Transverse colon (tissue), 4 donors: ENCODE data around the gene PRDM8. TPM values are rescaled to one million over a fixed set of nuclear protein-coding genes. Genes with fewer than 3 reads are reported as not detected.

Experiments
- DNase-seq: peaks from one replicate; pipeline ENCODE4 v3.0.0-alpha.2; 2019
- H3K27ac ChIP-seq, 4 donors: fragments of 200-600 bp; sonication (generic); 2 replicates each; pipeline ENCODE4 v1.5.1; 2016 to 2018; ENCODE audit warnings: inconsistent platforms in 4 of 4
- H3K27me3 ChIP-seq: fragments of 200-600 bp; sonication (generic); 2 replicates; pipeline ENCODE4 v1.5.1; 2017; ENCODE audit warnings: inconsistent platforms
- H3K36me3 ChIP-seq, 4 donors: fragments of 200-600 bp; sonication (generic); 2 replicates each; pipeline ENCODE4 v1.5.1; 2017 to 2019; ENCODE audit warnings: inconsistent platforms in 4 of 4
- H3K4me1 ChIP-seq, 4 donors: fragments of 200-600 bp; sonication (generic); 2 replicates each; pipeline ENCODE4 v1.5.1; 2017 to 2020; ENCODE audit warnings: inconsistent platforms in 4 of 4
- H3K4me3 ChIP-seq, 4 donors: fragments of 200-600 bp; sonication (generic); 1 replicate in 1 of 4; 2 replicates in 3 of 4; pipeline versions ENCODE4 v1.5.1 to v1.6.1; 2017 to 2019; ENCODE audit warnings: inconsistent platforms in 4 of 4
- H3K9me3 ChIP-seq, 2 donors: fragments of 200-600 bp; sonication (generic); 2 replicates each; pipeline ENCODE4 v1.5.1; 2017 to 2019; ENCODE audit warnings: inconsistent platforms in 2 of 2
- EP300 ChIP-seq: sonication (generic); formaldehyde crosslinking; IDR thresholded peaks from one replicate; pipeline ENCODE4 v1.6.1; 2017; ENCODE audit warnings: antibody characterized with exemption, low read depth
- POLR2A ChIP-seq: fragments of 450-650 bp; IDR thresholded peaks from one replicate; pipeline ENCODE4 v1.6.1; 2016; ENCODE audit warnings: antibody characterized with exemption, mild to moderate bottlenecking, moderate library complexity
- POLR2AphosphoS5 ChIP-seq, 3 donors: sonication (generic); formaldehyde crosslinking; IDR thresholded peaks; one replicate each; pipeline ENCODE4 v1.6.1; 2016; ENCODE audit warnings: antibody characterized with exemption in 3 of 3
- WGBS, 2 donors: methylation state at CpG; one replicate each; pipeline ENCODE4 v1.1.5; 2018; ENCODE audit warnings: low coverage in 1 of 2; 5-methylcytosine and 5-hydroxymethylcytosine counted together
- in situ Hi-C, 4 donors: fragments of 200-750 bp; cut with MboI; loops; one replicate each; pipeline versions ENCODE4 v1.15.0 to v1.15.1; 2017; ENCODE audit warnings: low sequenced_read_pairs in 3 of 4, low pct_ligation_motif_present in 1 of 4, low pct_unique_long_range_greater_than_20kb in 1 of 4
- intact Hi-C: fragments of 100-400 bp; cut with DNase I; formaldehyde crosslinking; loops from one replicate; pipeline ENCODE4 v1.15.1; 2023; ENCODE audit warnings: low total_unique reads
- total RNA-seq, 4 donors: library from RNA; depleted of rRNA; stranded (reverse); fragments of >200 nt; gene quantifications; one replicate each; pipeline ENCODE4 v1.1.0, GENCODE V29; 2016
- TF ChIP-seq, protein P1 (sequence below), 5 experiments: fragments of 200-600 bp in 3 of 5; fragments of 450-650 bp in 2 of 5; sonication (generic) in 3 of 5; IDR thresholded peaks; 1 replicate in 2 of 5; 2 replicates in 3 of 5; pipeline ENCODE4 v1.5.1; 2016 to 2017; ENCODE audit warnings: antibody characterized with exemption in 5 of 5, inconsistent platforms in 3 of 5, mild to moderate bottlenecking in 2 of 5, moderate library complexity in 1 of 5

The PRDM8 gene
- total RNA-seq, 4 donors from 2014 or later: 0.20 to 5.2 (median 3.2) TPM

DNA sequence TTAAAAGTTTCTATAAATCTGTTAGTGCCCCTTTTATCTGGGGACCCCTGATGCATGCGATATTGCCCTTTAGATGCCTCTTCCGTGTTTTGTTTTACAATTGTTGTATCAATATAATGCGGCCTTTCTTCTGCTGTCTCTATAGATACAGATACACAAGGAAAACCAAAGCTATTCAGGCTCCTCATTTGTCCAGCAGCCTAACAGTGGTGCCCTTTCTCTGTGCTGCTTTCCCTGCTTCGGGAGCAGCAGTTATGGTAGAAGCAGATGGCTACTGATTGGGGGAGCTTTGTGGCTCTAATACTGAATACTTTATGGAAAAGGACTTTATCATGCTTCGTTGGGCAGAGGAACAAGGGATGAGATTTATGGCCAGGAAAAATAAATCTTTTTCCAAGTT, 10.6 kb upstream of the PRDM8 start:
- Histone ChIP-seq H3K4me1 (peaks cover 0 to 29% (median 26%) of the 10 kb centered on the region in 4 donors), H3K27me3 (peaks cover 80% of the 10 kb centered on the region), H3K27ac (no peak overlapping the region), H3K4me3 (no peak overlapping the region), H3K36me3 (no peaks in the 10 kb centered on the region), H3K9me3 (no peaks in the 10 kb centered on the region)
- in situ Hi-C loops: no loop called here
- no peak for DNase-seq
- intact Hi-C loops: loop anchor here (10.0 kb wide), 2 partner anchors 372 to 1142 kb away; no protein-coding TSS in a partner anchor
- TF ChIP-seq POLR2A (no peak), EP300 (no peak), POLR2AphosphoS5 (IDR thresholded peaks at IDR 0.05) (no peak)
- TF ChIP-seq, protein P1, sequence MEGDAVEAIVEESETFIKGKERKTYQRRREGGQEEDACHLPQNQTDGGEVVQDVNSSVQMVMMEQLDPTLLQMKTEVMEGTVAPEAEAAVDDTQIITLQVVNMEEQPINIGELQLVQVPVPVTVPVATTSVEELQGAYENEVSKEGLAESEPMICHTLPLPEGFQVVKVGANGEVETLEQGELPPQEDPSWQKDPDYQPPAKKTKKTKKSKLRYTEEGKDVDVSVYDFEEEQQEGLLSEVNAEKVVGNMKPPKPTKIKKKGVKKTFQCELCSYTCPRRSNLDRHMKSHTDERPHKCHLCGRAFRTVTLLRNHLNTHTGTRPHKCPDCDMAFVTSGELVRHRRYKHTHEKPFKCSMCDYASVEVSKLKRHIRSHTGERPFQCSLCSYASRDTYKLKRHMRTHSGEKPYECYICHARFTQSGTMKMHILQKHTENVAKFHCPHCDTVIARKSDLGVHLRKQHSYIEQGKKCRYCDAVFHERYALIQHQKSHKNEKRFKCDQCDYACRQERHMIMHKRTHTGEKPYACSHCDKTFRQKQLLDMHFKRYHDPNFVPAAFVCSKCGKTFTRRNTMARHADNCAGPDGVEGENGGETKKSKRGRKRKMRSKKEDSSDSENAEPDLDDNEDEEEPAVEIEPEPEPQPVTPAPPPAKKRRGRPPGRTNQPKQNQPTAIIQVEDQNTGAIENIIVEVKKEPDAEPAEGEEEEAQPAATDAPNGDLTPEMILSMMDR (IDR thresholded peaks at IDR 0.05): no peak
- 46 to 59% methylated on average over 4 to 5 of the region's 5 CpGs for WGBS, 2 donors

DNA sequence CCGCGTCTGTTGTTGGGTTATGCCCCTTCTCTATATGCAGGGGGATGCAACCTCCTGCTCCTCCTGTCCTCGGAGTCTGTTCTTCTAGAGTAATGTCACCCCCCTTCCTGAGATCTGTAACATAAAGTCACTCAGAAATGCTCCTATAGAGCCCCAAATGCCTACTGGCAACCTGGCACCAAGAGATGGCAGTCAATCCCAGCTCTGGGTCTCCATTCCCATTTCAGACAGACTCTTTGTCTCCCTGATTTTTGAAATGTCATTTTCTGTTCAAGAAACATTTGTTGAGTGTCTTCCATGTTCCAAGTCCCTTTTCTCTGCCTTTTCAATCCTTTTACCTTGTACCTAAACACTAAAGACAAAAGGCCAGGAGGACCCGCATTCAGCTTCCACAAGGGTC, 9.6 kb upstream of the PRDM8 start:
- H3K27me3 ChIP-seq: peaks cover 85% of the 10 kb centered on the region
- intact Hi-C loops: loop anchor here (10.0 kb wide), 2 partner anchors 373 to 1143 kb away; no protein-coding TSS in a partner anchor
- in situ Hi-C loops: no loop called here

DNA sequence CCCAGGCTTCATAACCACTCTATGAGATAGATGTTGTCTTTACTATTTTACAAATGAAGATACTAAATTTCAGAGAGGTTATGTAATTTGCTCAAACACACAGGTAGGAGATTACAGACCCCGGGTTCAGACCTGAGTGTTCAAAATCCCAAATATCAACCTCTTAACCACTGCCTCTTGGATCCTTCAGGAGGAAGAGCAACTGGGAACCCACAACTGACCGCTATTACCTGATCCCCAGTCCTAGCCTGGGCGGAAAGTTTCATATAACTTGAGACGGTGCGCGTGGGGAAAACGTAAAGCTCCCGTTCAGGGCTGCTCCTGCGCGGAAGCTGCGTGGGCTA, 8.9 kb upstream of the PRDM8 start:
- no peak for DNase-seq
- TF ChIP-seq, protein P1 (IDR thresholded peaks at IDR 0.05): no peak
- TF ChIP-seq EP300: no peak
- no peak for TF ChIP-seq POLR2AphosphoS5 (IDR thresholded peaks at IDR 0.05)
- peaks cover 0 to 25% (median 22%) of the 10 kb centered on the region in 4 donors for H3K4me1 ChIP-seq
- H3K36me3 ChIP-seq: no peaks in the 10 kb centered on the region
- H3K27me3 ChIP-seq: peaks cover 85% of the 10 kb centered on the region
- no peak overlapping the region for H3K4me3 ChIP-seq
- intact Hi-C loops (loop anchor here (10.0 kb wide), 2 partner anchors 374 to 1144 kb away; no protein-coding TSS in a partner anchor), in situ Hi-C loops (no loop called here)
- H3K27ac ChIP-seq: no peak overlapping the region
- WGBS, 2 donors: 84 to 98% methylated on average over 8 to 11 of the region's 11 CpGs
- no peaks in the 10 kb centered on the region for H3K9me3 ChIP-seq

More for the DNA sequence above, 9.6 kb upstream of the PRDM8 start:
- Histone ChIP-seq H3K36me3 (no peaks in the 10 kb centered on the region), H3K9me3 (no peaks in the 10 kb centered on the region), H3K27ac (no peak overlapping the region), H3K4me1 (peaks cover 0 to 29% (median 26%) of the 10 kb centered on the region in 4 donors), H3K4me3 (no peak overlapping the region)
- DNase-seq: no peak
- 84 to 92% methylated on average over 2 to 4 of the region's 4 CpGs for WGBS, 2 donors
- TF ChIP-seq EP300 (no peak), POLR2A (no peak), POLR2AphosphoS5 (IDR thresholded peaks at IDR 0.05) (no peak)
- TF ChIP-seq, protein P1 (IDR thresholded peaks at IDR 0.05): no peak

DNA sequence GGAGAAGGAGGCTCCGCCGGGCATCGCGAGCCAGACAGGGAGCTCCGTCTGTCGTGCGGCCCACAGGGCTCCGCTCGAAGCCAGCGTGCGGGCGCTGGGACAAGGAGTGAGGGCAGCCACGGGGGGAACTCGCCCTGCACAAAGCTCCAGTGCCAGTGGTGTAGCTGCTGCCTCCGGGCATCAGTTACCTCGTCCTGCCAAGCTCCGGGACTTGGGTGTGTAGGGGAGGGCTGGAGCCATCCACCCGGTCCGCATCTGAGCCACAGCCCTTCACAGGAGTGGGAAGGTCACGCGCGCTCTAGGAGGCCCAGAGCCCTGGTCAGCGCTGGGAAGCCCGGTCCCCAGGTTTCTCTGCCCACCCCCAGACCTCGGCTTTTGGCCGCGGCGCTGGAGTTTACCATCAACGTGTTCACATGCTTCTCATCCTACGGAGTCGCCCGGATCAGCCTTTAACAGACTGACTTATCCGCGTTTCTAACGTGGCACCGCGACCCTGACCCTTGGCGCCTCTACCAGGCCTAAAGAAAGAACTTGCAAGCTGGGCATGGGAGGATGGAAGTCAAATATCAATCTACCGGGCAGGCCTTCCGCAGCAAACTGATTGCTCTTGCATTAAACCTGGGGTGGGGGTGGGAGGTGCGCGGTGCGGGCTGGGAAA, 8.4 kb upstream of the PRDM8 start:
- WGBS, 2 donors: 73 to 100% methylated on average over 1 to 42 of the region's 43 CpGs
- in situ Hi-C loops: no loop called here
- no peaks in the 10 kb centered on the region for H3K9me3 ChIP-seq
- H3K4me1 ChIP-seq: peaks cover 0 to 20% (median 17%) of the 10 kb centered on the region in 4 donors
- intact Hi-C loops: loop anchor here (10.0 kb wide), 2 partner anchors 374 to 1144 kb away; no protein-coding TSS in a partner anchor
- H3K27me3 ChIP-seq: peaks cover 86% of the 10 kb centered on the region
- TF ChIP-seq POLR2AphosphoS5 (IDR thresholded peaks at IDR 0.05): no peak
- no peak for TF ChIP-seq EP300
- TF ChIP-seq, protein P1 (IDR thresholded peaks at IDR 0.05): no peak
- TF ChIP-seq POLR2A: no peak
- H3K4me3 ChIP-seq: no peak overlapping the region
- H3K27ac ChIP-seq: no peak overlapping the region
- DNase-seq: no peak
- no peaks in the 10 kb centered on the region for H3K36me3 ChIP-seq
